Measurements from ENCODE around the gene HCK.
A peak's percentile ranks its signal among the peaks of the same experiment; 100 is the strongest.

Gene HCK

DNA sequence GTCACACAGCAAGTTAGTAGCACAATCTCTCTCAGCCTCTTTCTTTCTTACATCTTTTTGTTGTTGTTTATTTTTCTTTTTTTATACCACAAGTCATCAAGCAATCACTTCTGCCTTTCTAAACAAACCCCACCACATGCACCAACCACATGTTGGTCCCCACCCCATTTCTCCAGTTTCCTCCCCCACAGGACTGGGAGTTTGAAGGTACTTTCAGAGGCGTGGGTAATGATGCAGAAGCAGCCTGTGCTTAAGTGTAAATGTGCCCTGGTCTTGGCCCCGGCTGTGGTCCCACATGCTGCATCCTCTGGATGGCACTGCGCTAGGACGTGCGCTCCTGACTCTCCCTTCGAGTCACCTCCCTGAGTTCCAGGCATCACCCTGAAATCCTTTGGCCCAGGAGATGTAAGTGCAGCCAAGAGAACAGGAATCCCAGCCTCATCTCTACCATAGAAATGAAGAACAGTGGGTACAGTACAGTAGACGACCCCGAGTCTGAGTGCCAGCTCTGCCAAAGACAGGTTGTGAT is 5.7 kb downstream of the HCK start:
- DNase-seq (ENCODE audit: extremely low read depth, low read depth), result no peak
- no peak overlapping the region for H3K4me3 ChIP-seq (replicated peaks; ENCODE audit: low read depth, low read length)
- TF ChIP-seq, protein P1, sequence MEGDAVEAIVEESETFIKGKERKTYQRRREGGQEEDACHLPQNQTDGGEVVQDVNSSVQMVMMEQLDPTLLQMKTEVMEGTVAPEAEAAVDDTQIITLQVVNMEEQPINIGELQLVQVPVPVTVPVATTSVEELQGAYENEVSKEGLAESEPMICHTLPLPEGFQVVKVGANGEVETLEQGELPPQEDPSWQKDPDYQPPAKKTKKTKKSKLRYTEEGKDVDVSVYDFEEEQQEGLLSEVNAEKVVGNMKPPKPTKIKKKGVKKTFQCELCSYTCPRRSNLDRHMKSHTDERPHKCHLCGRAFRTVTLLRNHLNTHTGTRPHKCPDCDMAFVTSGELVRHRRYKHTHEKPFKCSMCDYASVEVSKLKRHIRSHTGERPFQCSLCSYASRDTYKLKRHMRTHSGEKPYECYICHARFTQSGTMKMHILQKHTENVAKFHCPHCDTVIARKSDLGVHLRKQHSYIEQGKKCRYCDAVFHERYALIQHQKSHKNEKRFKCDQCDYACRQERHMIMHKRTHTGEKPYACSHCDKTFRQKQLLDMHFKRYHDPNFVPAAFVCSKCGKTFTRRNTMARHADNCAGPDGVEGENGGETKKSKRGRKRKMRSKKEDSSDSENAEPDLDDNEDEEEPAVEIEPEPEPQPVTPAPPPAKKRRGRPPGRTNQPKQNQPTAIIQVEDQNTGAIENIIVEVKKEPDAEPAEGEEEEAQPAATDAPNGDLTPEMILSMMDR (IDR thresholded peaks at IDR 0.05; ENCODE audit: low read depth, low read length, missing control alignments), result no peak

DNA sequence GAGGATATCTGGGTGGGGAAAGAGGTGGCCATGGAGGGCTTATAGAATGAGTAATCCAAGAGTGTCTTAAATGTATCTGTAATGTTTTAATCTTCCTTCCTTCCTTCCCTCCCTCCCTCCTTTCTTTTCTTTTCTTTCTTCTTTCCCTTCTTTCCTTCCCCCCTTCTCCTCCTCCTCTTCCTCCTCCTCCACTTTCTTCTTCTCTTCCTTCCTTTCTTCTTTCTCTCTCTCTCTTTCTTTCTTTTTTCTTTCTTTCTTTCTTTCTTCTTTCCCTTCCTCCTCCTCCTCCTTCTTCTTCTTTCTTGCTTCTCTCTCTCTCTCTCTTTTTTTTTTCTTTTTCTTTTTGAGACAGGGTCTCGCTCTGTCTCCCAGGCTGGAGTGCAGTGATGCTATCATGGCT is 7.1 kb downstream of the HCK start:
- TF ChIP-seq, protein P1 (IDR thresholded peaks at IDR 0.05; ENCODE audit: low read depth, low read length, missing control alignments), result no peak
- DNase-seq (ENCODE audit: extremely low read depth, low read depth), result no peak
- no peak overlapping the region for H3K4me3 ChIP-seq (replicated peaks; ENCODE audit: low read depth, low read length)

DNA sequence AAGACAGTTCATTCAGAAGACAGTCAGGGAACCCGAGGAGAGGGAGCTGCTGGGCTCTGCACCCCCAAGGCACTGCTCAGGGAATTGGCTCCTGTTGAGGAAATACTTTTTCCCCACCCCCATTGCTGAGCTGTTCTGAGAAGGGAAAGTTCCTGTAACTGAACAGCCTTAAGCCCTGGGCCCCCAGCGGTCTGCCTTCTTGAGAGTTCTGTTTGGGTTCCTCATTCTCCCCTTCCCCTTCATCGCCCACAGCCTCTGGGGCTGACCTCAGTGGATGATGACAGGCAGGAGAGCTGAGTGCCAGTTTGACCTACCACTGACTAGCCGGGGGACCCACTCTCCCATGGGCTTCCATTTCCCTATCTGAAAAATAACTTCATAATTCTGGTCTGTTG is 10.7 kb downstream of the HCK start:
- TF ChIP-seq, protein P1 (IDR thresholded peaks at IDR 0.05; ENCODE audit: low read depth, low read length, missing control alignments), result no peak
- H3K4me3 ChIP-seq (replicated peaks; ENCODE audit: low read depth, low read length), result no peak overlapping the region
- no peak for DNase-seq (ENCODE audit: extremely low read depth, low read depth)

DNA sequence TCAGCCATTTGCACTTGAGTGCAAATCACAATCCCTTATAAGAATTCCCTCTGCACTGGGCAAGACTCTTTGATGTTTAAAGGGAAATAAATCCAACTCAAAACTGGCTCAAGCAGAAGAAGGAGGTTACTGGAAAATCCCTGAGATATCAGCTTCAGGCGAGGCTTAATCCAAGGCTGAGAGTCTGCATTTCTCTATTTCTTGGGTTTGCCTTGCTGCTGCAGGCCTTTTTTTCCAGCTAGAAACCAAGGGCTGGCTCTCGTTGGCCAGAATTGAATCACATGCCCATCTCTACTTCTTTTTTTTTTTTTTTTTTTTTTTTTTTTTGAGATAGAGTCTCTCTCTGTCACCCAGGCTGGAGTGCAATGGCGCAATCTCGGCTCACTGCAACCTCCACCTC is 11.7 kb downstream of the HCK start:
- no peak overlapping the region for H3K4me3 ChIP-seq (replicated peaks; ENCODE audit: low read depth, low read length)
- no peak for DNase-seq (ENCODE audit: extremely low read depth, low read depth)
- TF ChIP-seq, protein P1 (IDR thresholded peaks at IDR 0.05; ENCODE audit: low read depth, low read length, missing control alignments), result no peak

DNA sequence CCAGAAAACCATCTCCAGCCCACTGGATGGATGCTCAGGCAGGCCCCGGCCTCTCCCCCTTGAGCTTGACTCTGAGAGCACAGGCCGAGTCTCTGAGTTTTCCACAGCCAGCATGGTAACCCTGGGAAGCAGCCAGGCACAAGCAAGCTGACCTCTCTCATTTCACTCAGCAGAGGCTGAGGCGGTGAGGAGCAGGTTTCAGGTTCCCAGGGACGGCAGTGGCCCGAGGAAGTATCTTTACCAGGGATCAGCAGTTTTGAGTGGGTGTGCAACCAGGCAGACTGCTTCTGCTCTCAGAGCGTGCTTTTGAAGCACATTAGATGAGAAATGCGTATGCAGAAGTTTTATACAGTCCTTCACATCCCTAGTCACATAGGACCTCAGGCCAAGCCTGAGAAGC is 12.6 kb downstream of the HCK start:
- TF ChIP-seq, protein P1 (IDR thresholded peaks at IDR 0.05; ENCODE audit: low read depth, low read length, missing control alignments), result no peak
- DNase-seq (ENCODE audit: extremely low read depth, low read depth), result no peak

DNA sequence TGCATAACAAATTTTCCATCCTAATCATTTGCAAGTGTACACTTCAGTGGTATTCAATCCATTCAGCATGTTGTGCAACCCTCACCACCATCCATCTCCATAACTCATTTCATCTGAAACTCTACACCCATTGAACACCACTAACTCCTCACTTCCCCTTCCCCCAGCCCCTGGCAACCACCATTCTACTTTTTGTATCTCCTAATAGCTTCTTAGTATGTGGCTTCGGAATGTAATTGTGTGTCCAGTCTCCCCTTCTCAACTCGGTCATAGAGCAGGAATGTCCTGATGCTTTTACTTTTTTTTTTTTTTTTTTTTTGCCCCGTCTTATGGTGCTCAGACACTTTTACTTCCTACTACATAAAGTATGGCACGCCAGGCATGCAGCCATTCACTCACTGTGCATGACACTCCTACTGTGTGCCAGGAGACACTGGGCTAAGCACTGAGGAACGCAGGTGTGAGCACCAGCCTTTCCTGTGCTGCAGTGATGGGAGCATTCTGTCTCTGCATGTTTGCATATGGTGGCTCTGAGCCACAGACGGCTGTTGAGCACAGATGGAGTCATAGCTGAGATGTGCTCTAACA is 15.3 kb downstream of the HCK start:
- no peak overlapping the region for H3K4me3 ChIP-seq (replicated peaks; ENCODE audit: low read depth, low read length)
- DNase-seq (ENCODE audit: extremely low read depth, low read depth), result peak; percentile 32
- TF ChIP-seq, protein P1 (IDR thresholded peaks at IDR 0.05; ENCODE audit: low read depth, low read length, missing control alignments), result no peak

More for the DNA sequence above, 12.6 kb downstream of the HCK start:
- H3K4me3 ChIP-seq (replicated peaks; ENCODE audit: low read depth, low read length), result no peak overlapping the region

DNA sequence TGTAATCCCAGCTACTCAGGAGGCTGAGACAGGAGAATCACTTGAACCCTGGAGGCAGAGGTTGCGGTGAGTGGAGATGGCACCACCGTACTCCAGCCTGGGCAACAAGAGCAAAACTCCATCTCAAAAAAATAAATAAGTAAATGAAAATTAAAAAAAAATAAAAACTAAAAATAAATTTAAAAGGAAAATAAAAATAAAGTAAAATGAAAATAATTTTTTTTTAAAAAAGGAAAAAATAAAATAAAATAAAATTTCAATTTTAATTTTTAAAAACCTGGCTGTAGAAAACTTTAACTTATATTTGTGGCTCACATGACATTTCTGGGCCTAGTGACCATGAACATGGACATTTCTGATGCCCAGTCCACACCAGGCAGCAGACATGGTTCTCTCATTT is 16.1 kb downstream of the HCK start:
- TF ChIP-seq, protein P1 (IDR thresholded peaks at IDR 0.05; ENCODE audit: low read depth, low read length, missing control alignments), result no peak
- H3K4me3 ChIP-seq (replicated peaks; ENCODE audit: low read depth, low read length), result no peak overlapping the region
- no peak for DNase-seq (ENCODE audit: extremely low read depth, low read depth)
